ENCODE results near the gene TLR1. TPM values are rescaled to one million over a fixed set of nuclear protein-coding genes. Genes with fewer than 3 reads are reported as not detected.

Gene TLR1
- total and polyA plus RNA-seq, 2 donors (not counting 1 experiment from before 2014, with no cell fraction given) = 23.4 to 50.8 TPM

GRCh38 chr4:38752941-38753806 lies 51.4 kb downstream of the TLR1 start:
- no peak for ATAC-seq (ENCODE audit: low read depth)
- H3K4me2 ChIP-seq (replicated peaks; ENCODE audit: low read depth, low read length, poor library complexity, severe bottlenecking) = no peak overlapping the region
- no peaks in the 10 kb centered on the region for H4K20me1 ChIP-seq (ENCODE audit: control insufficient read depth, insufficient read depth, low read length, poor library complexity, severe bottlenecking)
- no peak overlapping the region for H3K4me3 Mint-ChIP-seq
- no peak for DNase-seq
- H3K36me3 ChIP-seq (replicated peaks in 1 of 2; ENCODE audit: control extremely low read depth in 1 of 2, control insufficient read depth in 1 of 2, extremely low read depth in 1 of 2, insufficient read depth in 2 of 2, low read length in 1 of 2) = no peaks in the 10 kb centered on the region
- H3K9ac ChIP-seq (ENCODE audit: low read length) = no peak overlapping the region
- H3K9me3 Mint-ChIP-seq (ENCODE audit: insufficient read depth) = peaks cover 5% of the 10 kb centered on the region
- peaks cover 1 to 13% (median 8%) of the 10 kb centered on the region in 3 donors for H3K9me3 ChIP-seq (ENCODE audit: control extremely low read depth in 1 of 3, control insufficient read depth in 2 of 3, insufficient read depth in 1 of 3, low read length in 2 of 3)
- ChIA-PET CTCF (no interaction called here), POLR2A (no interaction called here)
- no peak overlapping the region for H3K27ac Mint-ChIP-seq
- peaks cover 19% of the 10 kb centered on the region for H3K4me1 Mint-ChIP-seq
- H3K4me3 ChIP-seq (ENCODE audit: control extremely low read depth in 1 of 5, extremely low read depth in 1 of 5, insufficient read depth in 1 of 5, low read depth in 2 of 5, low read length in 4 of 5) = no peak overlapping the region
- H3K79me2 ChIP-seq (ENCODE audit: control insufficient read depth, insufficient read depth, low read length) = peaks cover 10% of the 10 kb centered on the region
- no peaks in the 10 kb centered on the region for H3K27me3 ChIP-seq (replicated peaks in 1 of 4; ENCODE audit: control extremely low read depth in 1 of 4, control insufficient read depth in 3 of 4, insufficient read depth in 4 of 4, low read length in 3 of 4)
- no peaks in the 10 kb centered on the region for H3K27me3 Mint-ChIP-seq
- H2AFZ ChIP-seq (ENCODE audit: insufficient read depth, low read depth, low read length, poor library complexity, severe bottlenecking) = no peak overlapping the region
- intact Hi-C loops (cut with micrococcal nuclease) = no loop called here
- WGBS (ENCODE audit: insufficient coverage) = 87% methylated on average over 19 of the region's 19 CpGs
- peaks cover 11 to 25% of the 10 kb centered on the region in 2 donors for H3K4me1 ChIP-seq (ENCODE audit: control insufficient read depth in 2 of 2, insufficient read depth in 2 of 2, low read length in 2 of 2)
- no peak for TF ChIP-seq CTCF (IDR thresholded peaks at IDR 0.05)
- no peak for TF ChIP-seq EZH2 (IDR thresholded peaks at IDR 0.05; ENCODE audit: borderline replicate concordance, insufficient read depth, low read depth, low read length, poor library complexity, severe bottlenecking)
- no peak overlapping the region for H3K27ac ChIP-seq (ENCODE audit: low read length in 2 of 2)

GRCh38 chr4:38752372-38752940 lies 52.1 kb downstream of the TLR1 start:
- no peak overlapping the region for H3K4me3 Mint-ChIP-seq
- POLR2A ChIA-PET = no interaction called here

More at GRCh38 chr4:38752372-38752940, 52.1 kb downstream of the TLR1 start:
- Histone ChIP-seq H2AFZ (ENCODE audit: insufficient read depth, low read depth, low read length, poor library complexity, severe bottlenecking) (no peak overlapping the region), H3K4me2 (replicated peaks; ENCODE audit: low read depth, low read length, poor library complexity, severe bottlenecking) (no peak overlapping the region), H3K4me1 (ENCODE audit: control insufficient read depth in 2 of 2, insufficient read depth in 2 of 2, low read length in 2 of 2) (peaks cover 4 to 18% of the 10 kb centered on the region in 2 donors), H3K4me3 (ENCODE audit: control extremely low read depth in 1 of 5, extremely low read depth in 1 of 5, insufficient read depth in 1 of 5, low read depth in 2 of 5, low read length in 4 of 5) (no peak overlapping the region), H3K79me2 (ENCODE audit: control insufficient read depth, insufficient read depth, low read length) (peaks cover 10% of the 10 kb centered on the region), H3K27ac (ENCODE audit: low read length in 2 of 2) (no peak overlapping the region), H3K36me3 (replicated peaks in 1 of 2; ENCODE audit: control extremely low read depth in 1 of 2, control insufficient read depth in 1 of 2, extremely low read depth in 1 of 2, insufficient read depth in 2 of 2, low read length in 1 of 2) (no peaks in the 10 kb centered on the region), H3K9me3 (ENCODE audit: control extremely low read depth in 1 of 3, control insufficient read depth in 2 of 3, insufficient read depth in 1 of 3, low read length in 2 of 3) (peaks cover 1 to 20% (median 15%) of the 10 kb centered on the region in 3 donors), H3K27me3 (replicated peaks in 1 of 4; ENCODE audit: control extremely low read depth in 1 of 4, control insufficient read depth in 3 of 4, insufficient read depth in 4 of 4, low read length in 3 of 4) (no peaks in the 10 kb centered on the region), H4K20me1 (ENCODE audit: control insufficient read depth, insufficient read depth, low read length, poor library complexity, severe bottlenecking) (no peaks in the 10 kb centered on the region), H3K9ac (ENCODE audit: low read length) (no peak overlapping the region)
- CTCF ChIA-PET = interaction anchor here (1.0 kb wide), 1 partner anchor 108 kb away, joined by 3 read pairs; no protein-coding TSS in a partner anchor
- Mint-ChIP-seq H3K4me1 (peaks cover 12% of the 10 kb centered on the region), H3K9me3 (ENCODE audit: insufficient read depth) (peaks cover 7% of the 10 kb centered on the region), H3K27ac (no peak overlapping the region), H3K27me3 (no peaks in the 10 kb centered on the region)
- intact Hi-C loops (cut with micrococcal nuclease) = no loop called here
- WGBS (ENCODE audit: insufficient coverage) = no CpG with 5 or more reads among the region's 8 CpGs
- peak; percentile 39 for ATAC-seq (ENCODE audit: low read depth)
- TF ChIP-seq CTCF (IDR thresholded peaks at IDR 0.05) (no peak), EZH2 (IDR thresholded peaks at IDR 0.05; ENCODE audit: borderline replicate concordance, insufficient read depth, low read depth, low read length, poor library complexity, severe bottlenecking) (no peak)
- DNase-seq = no peak

Measured in B cell (primary cell).